IMR-90 (cell line): ENCODE data around the gene SRP14. TPM values are rescaled to one million over a fixed set of nuclear protein-coding genes. Genes with fewer than 3 reads are reported as not detected.

ENCODE experiments used
- ATAC-seq: fragments of 200-7000 bp; cut with Tn5 transposase; 2 replicates; pipeline ENCODE4 v1.9.1; 2020; ENCODE audit warnings: low read depth, mild to moderate bottlenecking, moderate library complexity
- BruUV-seq: library from RNA; stranded (reverse); fragments of 400-500 nt; replicated peaks from 2 replicates; lab custom pipeline; 2021; lab: Mats Ljungman, UMichigan
- CTCF ChIA-PET: fragments of 300-600 bp; formaldehyde crosslinking; extraction: SDS; loops from one replicate; lab custom pipeline; 2021; ENCODE audit warnings: antibody characterized with exemption; lab: Yijun Ruan, JAX
- POLR2A ChIA-PET: fragments of 300-600 bp; sonication (Branson Sonifier 250); formaldehyde crosslinking; loops from one replicate; lab custom pipeline; 2022; ENCODE audit warnings: antibody characterized with exemption; ENCODE audit not compliant: unreplicated experiment; lab: Charles Lee
- DNase-seq: peaks from one replicate; pipeline ENCODE4 v3.0.0; 2013
- H2AFZ ChIP-seq: replicated peaks from 2 replicates; pipeline ENCODE3; 2013; ENCODE audit warnings: low read length, mild to moderate bottlenecking; ENCODE audit not compliant: poor library complexity
- H2AK5ac ChIP-seq: 2 replicates; pipeline ENCODE4 v1.6.1; 2013; ENCODE audit warnings: low read depth, low read length, inconsistent platforms
- H2AK9ac ChIP-seq: replicated peaks from 2 replicates; pipeline ENCODE3; 2013; ENCODE audit warnings: mild to moderate bottlenecking, low read depth, low read length, moderate library complexity; ENCODE audit not compliant: poor library complexity
- H2BK120ac ChIP-seq: 2 replicates; pipeline ENCODE4 v1.6.1; 2013; ENCODE audit warnings: low read depth, low read length, inconsistent platforms
- H2BK15ac ChIP-seq: 3 replicates; pipeline ENCODE4 v1.6.1; 2013; ENCODE audit warnings: low read depth, low read length, inconsistent platforms
- H2BK20ac ChIP-seq: 2 replicates; pipeline ENCODE4 v1.6.1; 2013; ENCODE audit warnings: low read depth, mild to moderate bottlenecking, inconsistent platforms, low read length, moderate library complexity
- H2BK5ac ChIP-seq: 2 replicates; pipeline ENCODE4 v1.6.1; 2013; ENCODE audit warnings: mild to moderate bottlenecking, low read depth, low read length, inconsistent platforms; ENCODE audit not compliant: poor library complexity, severe bottlenecking
- H3K14ac ChIP-seq: replicated peaks from 2 replicates; pipeline ENCODE4 v1.6.1; 2013; ENCODE audit warnings: low read depth, low read length, inconsistent platforms
- H3K18ac ChIP-seq: 2 replicates; pipeline ENCODE4 v1.6.1; 2013; ENCODE audit warnings: low read depth, low read length, control low read depth
- H3K23ac ChIP-seq: 2 replicates; pipeline ENCODE4 v1.6.1; 2013; ENCODE audit warnings: low read depth, low read length, inconsistent platforms
- H3K27ac ChIP-seq: 2 replicates; pipeline ENCODE4 v1.5.1; 2013; ENCODE audit warnings: mild to moderate bottlenecking, control low read depth, low read length; ENCODE audit not compliant: insufficient read depth
- H3K27me3 ChIP-seq: 2 replicates; pipeline ENCODE4 v1.6.1; 2013; ENCODE audit warnings: low read length; ENCODE audit not compliant: control insufficient read depth, insufficient read depth
- H3K36me3 ChIP-seq: 2 replicates; pipeline ENCODE4 v1.6.1; 2013; ENCODE audit warnings: low read length, mixed read lengths; ENCODE audit not compliant: control insufficient read depth, insufficient read depth
- H3K4ac ChIP-seq: 2 replicates; pipeline ENCODE4 v1.6.1; 2013; ENCODE audit warnings: low read depth, low read length, inconsistent platforms
- H3K4me1 ChIP-seq: 2 replicates; pipeline ENCODE4 v1.6.1; 2013; ENCODE audit warnings: low read length, mixed read lengths; ENCODE audit not compliant: control insufficient read depth, insufficient read depth
- H3K4me2 ChIP-seq: 2 replicates; pipeline ENCODE4 v1.6.1; 2013; ENCODE audit warnings: low read depth, mild to moderate bottlenecking, control low read depth, low read length, moderate library complexity
- H3K4me3 ChIP-seq: 2 replicates; pipeline ENCODE4 v1.5.1; 2013; ENCODE audit warnings: low read depth, mild to moderate bottlenecking, control low read depth, low read length, moderate library complexity; ENCODE audit not compliant: insufficient read depth
- H3K56ac ChIP-seq: 2 replicates; pipeline ENCODE4 v1.6.1; 2013; ENCODE audit warnings: low read length, inconsistent platforms; ENCODE audit not compliant: insufficient read depth; ENCODE audit errors: extremely low read depth
- H3K79me1 ChIP-seq, 2 experiments: 2 replicates each; pipeline ENCODE4 v1.6.1; 2013; ENCODE audit warnings: low read length in 2 of 2, inconsistent platforms in 1 of 2, low read depth in 1 of 2
- H3K9ac ChIP-seq: 2 replicates; pipeline ENCODE4 v1.6.1; 2013; ENCODE audit warnings: low read depth, low read length, control low read depth
- H3K9me1 ChIP-seq: 2 replicates; pipeline ENCODE4 v1.6.1; 2013; ENCODE audit warnings: low read length, inconsistent platforms; ENCODE audit not compliant: insufficient read depth
- H3K9me3 ChIP-seq: 2 replicates; pipeline ENCODE4 v1.6.1; 2013; ENCODE audit warnings: low read length; ENCODE audit not compliant: control insufficient read depth, insufficient read depth
- H4K20me1 ChIP-seq: 2 replicates; pipeline ENCODE4 v1.6.1; 2013; ENCODE audit warnings: low read length, inconsistent platforms; ENCODE audit not compliant: insufficient read depth
- H4K5ac ChIP-seq: 2 replicates; pipeline ENCODE4 v1.6.1; 2013; ENCODE audit warnings: mild to moderate bottlenecking, low read depth, low read length, control low read depth
- H4K8ac ChIP-seq, 2 experiments: 2 replicates each; pipeline ENCODE4 v1.6.1; 2013; ENCODE audit warnings: low read depth in 2 of 2, low read length in 2 of 2, control low read depth in 1 of 2, inconsistent platforms in 1 of 2
- H4K91ac ChIP-seq: 2 replicates; pipeline ENCODE4 v1.6.1; 2013; ENCODE audit warnings: low read depth, low read length, inconsistent platforms; ENCODE audit not compliant: insufficient read depth
- BHLHE40 ChIP-seq: fragments of 150-350 bp; IDR thresholded peaks from 2 replicates; pipeline ENCODE4 v1.6.1; 2016; ENCODE audit warnings: mild to moderate bottlenecking, low read depth, low read length
- CEBPB ChIP-seq: IDR thresholded peaks from 2 replicates; pipeline ENCODE4 v1.6.1; 2012; ENCODE audit warnings: low read depth, low read length, improper control_type of control experiment
- CHD1 ChIP-seq: IDR thresholded peaks from 2 replicates; pipeline ENCODE4 v1.6.1; 2012; ENCODE audit warnings: low read depth, low read length, improper control_type of control experiment
- FOS ChIP-seq: fragments of 150-350 bp; IDR thresholded peaks from 2 replicates; pipeline ENCODE4 v1.6.1; 2016; ENCODE audit warnings: low read depth, low read length
- MAFK ChIP-seq: IDR thresholded peaks from 2 replicates; pipeline ENCODE4 v1.6.1; 2012; ENCODE audit warnings: low read depth, low read length, improper control_type of control experiment
- MAZ ChIP-seq: IDR thresholded peaks from 2 replicates; pipeline ENCODE4 v1.6.1; 2012; ENCODE audit warnings: low read depth, mild to moderate bottlenecking, low read length, improper control_type of control experiment, moderate library complexity, borderline replicate concordance
- MXI1 ChIP-seq: IDR thresholded peaks from 2 replicates; pipeline ENCODE4 v1.6.1; 2012; ENCODE audit warnings: low read depth, mild to moderate bottlenecking, low read length, moderate library complexity, borderline replicate concordance
- NFE2L2 ChIP-seq: fragments of 150-350 bp; IDR thresholded peaks from 2 replicates; pipeline ENCODE4 v1.6.1; 2016; ENCODE audit warnings: low read depth, mild to moderate bottlenecking, low read length
- POLR2A ChIP-seq: IDR thresholded peaks from 2 replicates; pipeline ENCODE4 v1.6.1; 2012; ENCODE audit warnings: mild to moderate bottlenecking, low read depth, low read length
- RAD21 ChIP-seq: IDR thresholded peaks from 2 replicates; pipeline ENCODE4 v1.6.1; 2012; ENCODE audit warnings: low read length, improper control_type of control experiment
- RCOR1 ChIP-seq: IDR thresholded peaks from 2 replicates; pipeline ENCODE4 v1.6.1; 2012; ENCODE audit warnings: mild to moderate bottlenecking, low read length, improper control_type of control experiment; ENCODE audit not compliant: insufficient replicate concordance
- RFX5 ChIP-seq: IDR thresholded peaks from 2 replicates; pipeline ENCODE4 v1.8.0; 2012; ENCODE audit warnings: low read depth, mild to moderate bottlenecking, low read length, moderate library complexity
- SMC3 ChIP-seq: fragments of 150-350 bp; IDR thresholded peaks from 2 replicates; pipeline ENCODE4 v1.6.1; 2016; ENCODE audit warnings: low read depth, mild to moderate bottlenecking, antibody characterized with exemption, low read length, moderate library complexity
- USF2 ChIP-seq: fragments of 150-350 bp; IDR thresholded peaks from 2 replicates; pipeline ENCODE4 v1.6.1; 2017; ENCODE audit warnings: mild to moderate bottlenecking, antibody characterized with exemption, low read length, low read depth
- WGBS, 2 experiments: methylation state at CpG; one replicate each; pipeline versions ENCODE4 v1.1.5 to v1.1.7; 2013; ENCODE audit warnings: missing lambda C conversion rate in 2 of 2; ENCODE audit not compliant: insufficient read length in 1 of 2; ENCODE audit errors: extremely low coverage in 2 of 2; 5-methylcytosine and 5-hydroxymethylcytosine counted together
- dilution Hi-C: fragments of 300-500 bp; cut with HindIII; formaldehyde crosslinking; loops from one replicate; pipeline ENCODE4 v1.14.3; 2018; ENCODE audit warnings: low sequenced_read_pairs; ENCODE audit not compliant: unreplicated experiment
- in situ Hi-C: fragments of 300-500 bp; cut with MboI; formaldehyde crosslinking; loops from 3 replicates; pipeline ENCODE4 v1.14.3; 2019; ENCODE audit warnings: low sequenced_read_pairs, inconsistent platforms, mixed read lengths
- intact Hi-C: fragments of 100-400 bp; cut with micrococcal nuclease; formaldehyde crosslinking; loops from 2 replicates; pipeline ENCODE4 v1.10.0; 2022
- polyA plus RNA-seq, 3 experiments: library from polyadenylated mRNA; depleted of rRNA; stranded (reverse); fragments of >200 nt; gene quantifications; 2 replicates each; pipeline ENCODE4 v1.2.3, GENCODE V29; 2012; ENCODE audit warnings: low replicate concordance in 1 of 3
- total RNA-seq: library from RNA; depleted of rRNA; stranded (reverse); fragments of >200 nt; gene quantifications from 2 replicates; pipeline ENCODE4 v1.2.3, GENCODE V29; 2012
- TF ChIP-seq, protein P1 (sequence below): fragments of 150-350 bp; IDR thresholded peaks from 2 replicates; pipeline ENCODE4 v1.6.1; 2016; ENCODE audit warnings: low read depth, mild to moderate bottlenecking, low read length, moderate library complexity, borderline replicate concordance
- TF ChIP-seq, protein P2 (sequence below): conservative IDR thresholded peaks from 2 replicates; pipeline ENCODE4 v1.5.1; 2012; ENCODE audit warnings: mild to moderate bottlenecking, low read depth, low read length, improper control_type of control experiment

SRP14 gene
- total and polyA plus RNA-seq, 2 of the 4 experiments (the other 2 are of a cell fraction): 106 to 295 TPM

GRCh38 chr15:40031300-40031699 lies 7.7 kb downstream of the SRP14 start:
- Histone ChIP-seq H2BK15ac (no peak overlapping the region), H3K23ac (no peak overlapping the region), H3K9ac (no peak overlapping the region), H2BK120ac (no peak overlapping the region), H3K4ac (no peak overlapping the region), H4K91ac (no peak overlapping the region), H3K27ac (no peak overlapping the region), H3K14ac (no peak overlapping the region), H2BK5ac (no peak overlapping the region), H2AFZ (no peak overlapping the region), H4K8ac (no peak overlapping the region), H3K4me2 (no peak overlapping the region), H2BK20ac (no peak overlapping the region), H3K4me1 (no peaks in the 10 kb centered on the region), H3K36me3 (peaks cover 39% of the 10 kb centered on the region), H3K27me3 (no peaks in the 10 kb centered on the region), H3K56ac (no peak overlapping the region), H2AK5ac (no peak overlapping the region), H3K18ac (no peak overlapping the region), H4K20me1 (no peaks in the 10 kb centered on the region; the same call in 1 of the 2 replicates), H3K9me1 (no peaks in the 10 kb centered on the region), H3K4me3 (no peak overlapping the region), H2AK9ac (no peak overlapping the region), H3K79me1 (peaks cover 7 to 20% of the 10 kb centered on the region in 2 experiments; a peak in 3 of 4 replicates), H4K5ac (no peak overlapping the region), H3K9me3 (no peaks in the 10 kb centered on the region)
- no CpG with 5 or more reads among the region's 3 CpGs for WGBS, 2 experiments
- TF ChIP-seq POLR2A: no peak
- no peak for TF ChIP-seq CEBPB
- TF ChIP-seq, protein P1, sequence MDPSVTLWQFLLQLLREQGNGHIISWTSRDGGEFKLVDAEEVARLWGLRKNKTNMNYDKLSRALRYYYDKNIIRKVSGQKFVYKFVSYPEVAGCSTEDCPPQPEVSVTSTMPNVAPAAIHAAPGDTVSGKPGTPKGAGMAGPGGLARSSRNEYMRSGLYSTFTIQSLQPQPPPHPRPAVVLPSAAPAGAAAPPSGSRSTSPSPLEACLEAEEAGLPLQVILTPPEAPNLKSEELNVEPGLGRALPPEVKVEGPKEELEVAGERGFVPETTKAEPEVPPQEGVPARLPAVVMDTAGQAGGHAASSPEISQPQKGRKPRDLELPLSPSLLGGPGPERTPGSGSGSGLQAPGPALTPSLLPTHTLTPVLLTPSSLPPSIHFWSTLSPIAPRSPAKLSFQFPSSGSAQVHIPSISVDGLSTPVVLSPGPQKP: no peak
- no peak for TF ChIP-seq CHD1
- TF ChIP-seq SMC3: no peak
- TF ChIP-seq RFX5: no peak
- TF ChIP-seq USF2: no peak
- TF ChIP-seq BHLHE40: no peak
- TF ChIP-seq MXI1: no peak
- no peak for TF ChIP-seq MAZ
- TF ChIP-seq, protein P2, sequence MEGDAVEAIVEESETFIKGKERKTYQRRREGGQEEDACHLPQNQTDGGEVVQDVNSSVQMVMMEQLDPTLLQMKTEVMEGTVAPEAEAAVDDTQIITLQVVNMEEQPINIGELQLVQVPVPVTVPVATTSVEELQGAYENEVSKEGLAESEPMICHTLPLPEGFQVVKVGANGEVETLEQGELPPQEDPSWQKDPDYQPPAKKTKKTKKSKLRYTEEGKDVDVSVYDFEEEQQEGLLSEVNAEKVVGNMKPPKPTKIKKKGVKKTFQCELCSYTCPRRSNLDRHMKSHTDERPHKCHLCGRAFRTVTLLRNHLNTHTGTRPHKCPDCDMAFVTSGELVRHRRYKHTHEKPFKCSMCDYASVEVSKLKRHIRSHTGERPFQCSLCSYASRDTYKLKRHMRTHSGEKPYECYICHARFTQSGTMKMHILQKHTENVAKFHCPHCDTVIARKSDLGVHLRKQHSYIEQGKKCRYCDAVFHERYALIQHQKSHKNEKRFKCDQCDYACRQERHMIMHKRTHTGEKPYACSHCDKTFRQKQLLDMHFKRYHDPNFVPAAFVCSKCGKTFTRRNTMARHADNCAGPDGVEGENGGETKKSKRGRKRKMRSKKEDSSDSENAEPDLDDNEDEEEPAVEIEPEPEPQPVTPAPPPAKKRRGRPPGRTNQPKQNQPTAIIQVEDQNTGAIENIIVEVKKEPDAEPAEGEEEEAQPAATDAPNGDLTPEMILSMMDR: no peak
- no peak for TF ChIP-seq FOS
- no peak for TF ChIP-seq RAD21
- no peak for TF ChIP-seq MAFK
- TF ChIP-seq NFE2L2: no peak
- TF ChIP-seq RCOR1: no peak
- no TSS peak for BruUV-seq
- intact Hi-C loops: no loop called here
- in situ Hi-C loops: no loop called here
- dilution Hi-C loops: no loop called here
- ChIA-PET CTCF (interaction anchor here (0.8 kb wide), 1 partner anchor 142 kb away, joined by 3 read pairs; no protein-coding TSS in a partner anchor), POLR2A (no interaction called here)
- DNase-seq: no peak
- no peak for ATAC-seq
